Left lung (tissue), 10 donors: ENCODE results near the gene P2RX4. TPM values are rescaled to one million over a fixed set of nuclear protein-coding genes. Genes with fewer than 3 reads are reported as not detected.
A peak's percentile ranks its signal among the peaks of the same experiment; 100 is the strongest.

Experiments used
- ATAC-seq: fragments of 200-7000 bp; cut with Tn5 transposase; one replicate; pipeline ENCODE4 v1.9.1; 2020; ENCODE audit warnings: moderate library complexity
- DNase-seq, 4 donors: peaks; one replicate each; pipeline ENCODE4 v3.0.0-alpha.2; 2013 to 2020
- H3K27ac ChIP-seq, 2 donors: fragments of 200-600 bp; sonication (generic) in 1 of 2; one replicate each; pipeline versions ENCODE4 v1.5.0 to v1.8.0; 2020 to 2021
- H3K27me3 ChIP-seq, 2 donors: fragments of 200-600 bp; sonication (generic) in 1 of 2; one replicate each; pipeline versions ENCODE4 v1.5.0 to v1.8.0; 2020 to 2021
- H3K36me3 ChIP-seq, 2 donors: fragments of 200-600 bp; sonication (generic) in 1 of 2; one replicate each; pipeline versions ENCODE4 v1.5.0 to v1.8.0; 2020 to 2021
- H3K4me1 ChIP-seq, 2 donors: fragments of 200-600 bp; one replicate each; pipeline ENCODE4 v1.8.0; 2021
- H3K4me3 ChIP-seq, 2 donors: fragments of 200-600 bp; sonication (generic) in 1 of 2; one replicate each; pipeline versions ENCODE4 v1.5.0 to v1.8.0; 2020 to 2021; ENCODE audit warnings: mild to moderate bottlenecking in 1 of 2
- H3K9me3 ChIP-seq, 2 donors: fragments of 200-600 bp; sonication (generic) in 1 of 2; one replicate each; pipeline versions ENCODE4 v1.5.0 to v1.8.0; 2020 to 2021
- intact Hi-C, 2 donors: fragments of 100-400 bp; cut with DNase I; formaldehyde crosslinking; loops; one replicate each; pipeline versions ENCODE4 v1.11.2 to v1.14.2; 2022
- polyA plus RNA-seq, 6 donors: library from polyadenylated mRNA; unstranded; fragments of 120-200 nt; gene quantifications; one replicate each; pipeline ENCODE4 v1.2.1, GENCODE V29; 2013; ENCODE audit not compliant: insufficient read length in 6 of 6
- total RNA-seq, 2 donors: library from RNA; stranded (reverse); fragmentation: NEBNext Ultra II Directional; extraction: Animal tissue kit (Norgen Biotek cat#: 25700); gene quantifications; one replicate each; pipeline ENCODE4 v1.2.1, GENCODE V29; 2021
- TF ChIP-seq, protein P1 (sequence below), 2 donors: fragments of 200-600 bp; sonication (generic) in 1 of 2; IDR thresholded peaks; one replicate each; pipeline versions ENCODE4 v1.5.0 to v1.8.0; 2021; ENCODE audit warnings: antibody characterized with exemption in 2 of 2
- donor health status: DM: no; HTN: yes; CAD: no.
- donor health status: DM: no; HTN: no; CAD: no.

The P2RX4 gene
- total and polyA plus RNA-seq, 8 donors, result 29.2 to 75.1 (median 31.2) TPM

DNA sequence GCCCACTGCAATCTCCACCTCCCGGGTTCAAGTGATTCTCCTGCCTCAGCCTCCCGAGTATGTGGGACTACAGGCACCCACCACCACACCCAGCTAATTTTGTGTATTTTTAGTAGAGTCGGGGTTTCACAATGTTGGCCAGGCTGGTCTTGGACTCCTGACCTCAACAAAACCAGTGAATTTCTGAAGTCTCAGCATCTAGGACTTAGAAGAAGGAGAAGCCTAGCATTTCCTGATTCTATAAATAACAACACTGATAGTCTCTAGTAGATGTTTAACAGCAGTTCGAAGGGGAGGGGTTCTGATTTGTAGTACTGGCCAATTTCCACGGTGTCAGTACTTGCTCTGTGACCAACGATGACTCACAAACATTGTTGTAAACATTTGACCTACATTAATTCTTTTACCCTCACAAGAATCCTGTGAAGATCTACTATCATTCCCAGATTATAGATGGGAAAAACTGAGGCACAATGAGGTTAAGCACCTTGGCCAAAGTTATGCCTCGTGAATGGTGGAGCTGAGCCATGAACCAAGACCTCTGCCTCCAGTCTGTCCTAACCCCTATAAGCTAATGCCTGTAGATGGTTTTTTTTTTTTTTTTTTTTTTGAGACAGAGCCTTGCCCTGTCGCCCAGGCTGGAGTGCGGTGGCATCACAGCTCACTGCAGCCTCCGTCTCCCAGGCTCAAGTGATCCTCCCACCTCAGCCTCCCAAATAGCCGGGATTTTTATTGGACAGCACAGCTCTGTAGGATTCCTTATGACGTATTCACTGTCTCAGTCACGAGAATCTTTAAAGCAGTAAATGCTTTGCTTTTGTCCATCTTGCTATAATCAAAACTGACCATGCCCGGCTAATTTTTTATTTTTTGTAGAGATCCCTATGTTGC is 5.2 kb downstream of the P2RX4 start:
- H3K4me3 ChIP-seq, result no peak overlapping the region
- H3K27me3 ChIP-seq, result no peaks in the 10 kb centered on the region
- ATAC-seq (peak; percentile 69), DNase-seq (peak in 2 of 4 donors; percentile 18 to 63)
- intact Hi-C loops, result no loop called here
- H3K36me3 ChIP-seq, result peaks cover 0 to 37% of the 10 kb centered on the region in 2 donors
- H3K9me3 ChIP-seq, result no peaks in the 10 kb centered on the region
- peaks cover 16 to 57% of the 10 kb centered on the region in 2 donors for H3K4me1 ChIP-seq
- peak overlapping the region; percentile 70 to 84 for H3K27ac ChIP-seq
- TF ChIP-seq, protein P1, sequence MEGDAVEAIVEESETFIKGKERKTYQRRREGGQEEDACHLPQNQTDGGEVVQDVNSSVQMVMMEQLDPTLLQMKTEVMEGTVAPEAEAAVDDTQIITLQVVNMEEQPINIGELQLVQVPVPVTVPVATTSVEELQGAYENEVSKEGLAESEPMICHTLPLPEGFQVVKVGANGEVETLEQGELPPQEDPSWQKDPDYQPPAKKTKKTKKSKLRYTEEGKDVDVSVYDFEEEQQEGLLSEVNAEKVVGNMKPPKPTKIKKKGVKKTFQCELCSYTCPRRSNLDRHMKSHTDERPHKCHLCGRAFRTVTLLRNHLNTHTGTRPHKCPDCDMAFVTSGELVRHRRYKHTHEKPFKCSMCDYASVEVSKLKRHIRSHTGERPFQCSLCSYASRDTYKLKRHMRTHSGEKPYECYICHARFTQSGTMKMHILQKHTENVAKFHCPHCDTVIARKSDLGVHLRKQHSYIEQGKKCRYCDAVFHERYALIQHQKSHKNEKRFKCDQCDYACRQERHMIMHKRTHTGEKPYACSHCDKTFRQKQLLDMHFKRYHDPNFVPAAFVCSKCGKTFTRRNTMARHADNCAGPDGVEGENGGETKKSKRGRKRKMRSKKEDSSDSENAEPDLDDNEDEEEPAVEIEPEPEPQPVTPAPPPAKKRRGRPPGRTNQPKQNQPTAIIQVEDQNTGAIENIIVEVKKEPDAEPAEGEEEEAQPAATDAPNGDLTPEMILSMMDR (IDR thresholded peaks at IDR 0.05), result no peak

DNA sequence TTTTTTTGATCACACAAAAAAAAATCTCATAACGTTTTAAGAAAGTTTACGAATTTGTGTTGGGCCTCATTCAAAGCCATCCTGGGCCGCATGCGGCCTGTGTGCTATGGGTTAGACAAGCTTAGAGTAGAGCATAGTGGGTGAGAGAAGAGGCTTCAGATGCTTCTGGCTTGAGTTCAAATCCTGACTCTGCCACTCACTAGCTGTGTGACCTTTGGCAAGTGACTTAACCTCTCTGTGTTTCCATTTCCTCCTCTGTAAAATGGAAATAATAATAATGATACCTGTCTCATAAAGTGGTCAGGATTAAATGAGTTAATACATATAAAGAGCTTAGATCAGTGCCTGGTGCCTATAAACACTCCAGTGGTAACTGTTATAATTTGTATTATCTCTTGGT is 6.2 kb downstream of the P2RX4 start:
- H3K36me3 ChIP-seq, result peaks cover 0 to 43% of the 10 kb centered on the region in 2 donors
- peaks cover 9 to 50% of the 10 kb centered on the region in 2 donors for H3K4me1 ChIP-seq
- no peaks in the 10 kb centered on the region for H3K27me3 ChIP-seq
- no peak overlapping the region for H3K4me3 ChIP-seq
- DNase-seq (peak in 1 of 4 donors; percentile 37), ATAC-seq (no peak)
- no peaks in the 10 kb centered on the region for H3K9me3 ChIP-seq
- H3K27ac ChIP-seq, result no peak overlapping the region
- TF ChIP-seq, protein P1 (IDR thresholded peaks at IDR 0.05), result no peak
- intact Hi-C loops, result no loop called here

DNA sequence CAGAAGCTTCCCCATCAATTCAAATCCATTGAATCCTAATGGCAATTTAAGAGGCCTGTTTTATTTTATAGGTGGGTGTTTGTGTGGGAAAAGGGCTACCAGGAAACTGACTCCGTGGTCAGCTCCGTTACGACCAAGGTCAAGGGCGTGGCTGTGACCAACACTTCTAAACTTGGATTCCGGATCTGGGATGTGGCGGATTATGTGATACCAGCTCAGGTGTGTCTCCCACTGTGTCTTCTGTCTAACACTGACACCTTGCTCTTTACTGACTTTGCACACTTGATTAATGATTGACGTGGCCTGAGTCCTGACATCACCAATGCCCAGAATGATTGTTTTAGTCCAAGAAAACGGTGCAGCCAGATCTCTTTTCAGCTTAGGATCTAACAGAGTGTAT is 7.1 kb downstream of the P2RX4 start:
- H3K27me3 ChIP-seq, result no peaks in the 10 kb centered on the region
- peaks cover 6 to 42% of the 10 kb centered on the region in 2 donors for H3K4me1 ChIP-seq
- peaks cover 0 to 53% of the 10 kb centered on the region in 2 donors for H3K36me3 ChIP-seq
- TF ChIP-seq, protein P1 (IDR thresholded peaks at IDR 0.05), result no peak
- H3K9me3 ChIP-seq, result no peaks in the 10 kb centered on the region
- intact Hi-C loops, result no loop called here
- no peak overlapping the region for H3K4me3 ChIP-seq
- no peak overlapping the region for H3K27ac ChIP-seq
- DNase-seq (no peak), ATAC-seq (no peak)

DNA sequence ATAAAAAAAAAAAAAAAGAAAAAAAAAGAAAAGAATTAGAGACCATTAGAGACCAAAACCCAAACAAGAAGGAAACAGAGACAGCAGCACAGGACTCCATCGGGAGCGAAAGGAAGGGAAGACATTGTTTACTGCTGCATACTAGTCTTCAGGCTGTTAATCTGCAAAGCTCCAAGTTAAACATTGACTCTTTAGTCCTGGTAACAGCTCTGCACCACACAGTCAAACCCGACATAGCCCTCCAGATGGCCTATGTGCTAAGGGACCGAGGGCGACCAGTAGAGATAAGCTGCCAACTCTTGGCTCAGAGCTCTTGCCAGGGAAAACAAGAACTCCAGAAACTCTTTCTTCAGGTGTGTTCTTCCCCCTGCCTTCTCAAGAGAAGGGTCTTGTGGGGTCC is 7.8 kb downstream of the P2RX4 start:
- ATAC-seq (no peak), DNase-seq (peak in 1 of 4 donors; percentile 3)
- H3K27me3 ChIP-seq, result no peaks in the 10 kb centered on the region
- peaks cover 0 to 60% of the 10 kb centered on the region in 2 donors for H3K36me3 ChIP-seq
- H3K4me3 ChIP-seq, result no peak overlapping the region
- TF ChIP-seq, protein P1 (IDR thresholded peaks at IDR 0.05), result no peak
- no peak overlapping the region for H3K27ac ChIP-seq
- no peaks in the 10 kb centered on the region for H3K9me3 ChIP-seq
- peaks cover 6 to 35% of the 10 kb centered on the region in 2 donors for H3K4me1 ChIP-seq
- intact Hi-C loops, result no loop called here

DNA sequence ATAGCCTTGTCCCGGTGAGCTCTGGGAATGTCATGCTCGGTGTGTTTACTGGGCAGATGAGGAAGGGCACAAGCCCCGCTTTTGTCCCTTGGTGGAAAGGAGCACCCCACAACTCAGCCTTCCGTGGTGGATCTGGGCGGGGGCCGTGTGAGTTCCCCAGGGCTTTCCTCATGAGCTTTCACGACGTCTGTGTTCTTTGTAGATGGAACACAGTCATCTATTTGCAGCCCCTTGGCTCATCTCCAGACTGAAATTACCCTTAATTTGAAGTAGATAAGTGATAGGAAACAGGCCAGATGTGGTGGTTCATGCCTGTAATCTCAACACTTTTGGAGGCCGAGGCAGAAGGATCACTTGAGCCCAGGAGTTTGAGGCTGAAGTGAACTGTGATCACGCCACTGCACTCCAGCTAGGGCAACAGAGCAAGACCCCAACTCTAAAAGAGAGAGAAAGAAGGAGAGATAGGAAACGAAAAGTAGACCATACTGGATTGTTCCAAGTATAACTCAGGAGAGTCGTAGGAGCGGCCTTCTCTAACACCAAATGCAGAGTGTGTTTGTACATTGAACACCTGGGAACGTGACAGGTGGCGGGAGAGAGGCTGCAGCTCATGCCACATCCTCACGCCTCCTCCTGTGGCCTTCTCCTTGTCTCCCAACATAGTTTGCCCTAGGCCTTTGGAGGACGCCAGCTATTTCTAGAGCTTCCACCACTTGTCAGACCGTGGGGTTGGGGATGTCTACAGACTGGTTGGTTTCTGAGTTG is 8.8 kb downstream of the P2RX4 start:
- DNase-seq (peak in 1 of 4 donors; percentile 28), ATAC-seq (no peak)
- H3K9me3 ChIP-seq, result no peaks in the 10 kb centered on the region
- H3K4me1 ChIP-seq, result peaks cover 6 to 25% of the 10 kb centered on the region in 2 donors
- H3K4me3 ChIP-seq, result no peak overlapping the region
- no peak overlapping the region for H3K27ac ChIP-seq
- intact Hi-C loops, result no loop called here
- TF ChIP-seq, protein P1 (IDR thresholded peaks at IDR 0.05), result no peak
- H3K36me3 ChIP-seq, result peaks cover 0 to 65% of the 10 kb centered on the region in 2 donors
- H3K27me3 ChIP-seq, result no peaks in the 10 kb centered on the region
